ENCODE data around the gene ZNF460.
"Not testable (repeated sequence)": the region's sequence is repeated elsewhere in the genome, so short reads cannot be mapped to it uniquely, and the experiment has no call there.

ZNF460 gene

GRCh38 chr19:57280165-57280961, at the start of gene ZNF460:
Gene ZNF460 (plus strand): TSS chr19:57280485. CDS start chr19:57280807, 322 bp downstream.
- DNase-seq, result peak; percentile 99

GRCh38 chr19:57231686-57232085, 48.6 kb upstream of the ZNF460 start:
- DNase-seq, result no peak

- DNase-seq, result no peak
Observed at GRCh38 chr19:57233207-57233606, 47.1 kb upstream of the ZNF460 start.

- no peak for DNase-seq
Observed at GRCh38 chr19:57239982-57240310, 40.3 kb upstream of the ZNF460 start.

- peak; percentile 99 for DNase-seq
Observed at GRCh38 chr19:57240311-57241090, 39.8 kb upstream of the ZNF460 start, which contains the start of gene ZNF805. Gene ZNF805 (plus strand): TSS chr19:57240632. CDS start chr19:57240892, 260 bp downstream.

- DNase-seq, result no peak
Observed at GRCh38 chr19:57241176-57241575, 39.1 kb upstream of the ZNF460 start.

GRCh38 chr19:57242821-57243220, 37.5 kb upstream of the ZNF460 start:
- no peak for DNase-seq

- no peak for DNase-seq
Observed at GRCh38 chr19:57244513-57244912, 35.8 kb upstream of the ZNF460 start.

- DNase-seq, result no peak
Observed at GRCh38 chr19:57245066-57245465, 35.2 kb upstream of the ZNF460 start.

- no peak for DNase-seq
Observed at GRCh38 chr19:57245959-57246358, 34.3 kb upstream of the ZNF460 start.

- DNase-seq, result no peak
Observed at GRCh38 chr19:57248646-57249045, 31.6 kb upstream of the ZNF460 start.

- DNase-seq, result no peak
Observed at GRCh38 chr19:57249329-57249728, 31.0 kb upstream of the ZNF460 start.

GRCh38 chr19:57253767-57254166, 26.5 kb upstream of the ZNF460 start:
- not testable (repeated sequence) for DNase-seq

- no peak for DNase-seq
Observed at GRCh38 chr19:57262044-57262443, 18.2 kb upstream of the ZNF460 start.

GRCh38 chr19:57263244-57263741, 17.0 kb upstream of the ZNF460 start:
- no peak for DNase-seq

- no peak for DNase-seq
Observed at GRCh38 chr19:57267291-57267690, 13.0 kb upstream of the ZNF460 start.

GRCh38 chr19:57269515-57270250, 10.6 kb upstream of the ZNF460 start:
- DNase-seq, result no peak

- no peak for DNase-seq
Observed at GRCh38 chr19:57271280-57271679, 9.0 kb upstream of the ZNF460 start.

- DNase-seq, result no peak
Observed at GRCh38 chr19:57273014-57273413, 7.3 kb upstream of the ZNF460 start.

- no peak for DNase-seq
Observed at GRCh38 chr19:57276430-57276829, 3.9 kb upstream of the ZNF460 start.

- not testable (repeated sequence) for DNase-seq
Observed at GRCh38 chr19:57278481-57278880, 1.8 kb upstream of the ZNF460 start.

- DNase-seq, result peak; percentile 92
Observed at GRCh38 chr19:57279418-57280164, 694 bp upstream of the ZNF460 start.

All from activated effector memory CD4-positive, alpha-beta T cell treated with anti-CD3 and anti-CD28 coated beads, Interleukin-2, amount 50 U/mL, for 16 hours (primary cell).